Occipital lobe (tissue), 2 donors: ENCODE results near the gene ZNF787. TPM values are rescaled to one million over a fixed set of nuclear protein-coding genes. Genes with fewer than 3 reads are reported as not detected.
A peak's percentile ranks its signal among the peaks of the same experiment; 100 is the strongest.
"Not testable (repeated sequence)": the region's sequence is repeated elsewhere in the genome, so short reads cannot be mapped to it uniquely, and the experiment has no call there.

ENCODE experiments used
- DNase-seq: peaks from one replicate; lab custom pipeline; 2025; lab: John Stamatoyannopoulos, UW
- total RNA-seq: library from RNA; depleted of rRNA; stranded (reverse); fragments of >200 nt; gene quantifications from one replicate; pipeline ENCODE4 v1.2.3, GENCODE V29; 2014

Gene ZNF787
- 14.3 TPM for total RNA-seq

DNA sequence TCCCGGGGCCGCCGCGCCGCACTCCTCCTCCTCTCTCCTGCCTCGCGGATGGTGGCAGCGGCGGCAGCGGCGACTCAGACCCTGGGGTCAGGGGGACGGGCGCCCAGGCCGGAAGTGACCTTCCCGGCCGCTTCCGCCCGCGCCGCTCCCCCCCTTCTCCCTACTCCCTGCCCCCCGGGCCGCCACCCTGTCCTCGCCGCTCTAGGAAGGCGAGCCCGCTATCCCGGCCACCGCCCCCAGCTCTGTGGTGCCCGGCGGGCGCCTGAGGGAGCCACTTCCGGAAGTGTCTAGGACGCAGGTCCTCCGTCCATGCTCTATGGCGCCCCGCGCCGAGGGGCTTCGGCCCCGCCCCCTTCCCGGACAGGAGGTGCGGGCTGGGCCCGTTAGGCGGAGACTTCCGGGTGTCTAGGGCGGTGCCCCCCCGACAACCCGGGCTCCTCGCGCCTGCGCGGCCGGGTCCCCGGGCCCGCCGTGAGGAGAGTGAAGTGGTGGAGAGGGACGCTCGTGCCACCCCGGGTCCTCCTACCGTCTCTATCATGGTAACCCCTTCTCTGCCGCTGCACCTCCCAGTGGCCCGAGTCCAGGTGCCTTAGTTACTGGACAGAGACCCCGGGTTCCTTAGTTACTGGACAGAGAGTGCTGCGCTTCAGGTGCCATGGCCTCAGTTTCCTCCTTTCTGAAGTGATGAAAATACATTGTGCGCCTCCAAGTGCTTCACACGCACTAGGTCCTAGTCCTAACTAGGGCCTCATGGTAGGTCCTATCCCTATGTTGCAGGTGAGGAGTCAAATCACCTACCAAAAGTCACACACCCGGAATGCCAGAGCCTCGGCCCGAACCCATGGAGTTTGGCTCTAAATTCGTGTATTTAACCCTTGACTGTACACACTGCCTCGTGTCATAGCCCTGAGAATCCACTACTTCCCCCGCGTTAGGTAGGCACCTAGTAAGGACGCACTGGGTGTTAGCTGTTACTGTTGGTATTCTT is at the start of gene ZNF787:
Gene ZNF787, minus strand, starts transcription at position 116 of the 988 bp plus-strand sequence. CDS start 18,078 bp downstream, outside the sequence.
- peak; percentile 98 for DNase-seq

DNA sequence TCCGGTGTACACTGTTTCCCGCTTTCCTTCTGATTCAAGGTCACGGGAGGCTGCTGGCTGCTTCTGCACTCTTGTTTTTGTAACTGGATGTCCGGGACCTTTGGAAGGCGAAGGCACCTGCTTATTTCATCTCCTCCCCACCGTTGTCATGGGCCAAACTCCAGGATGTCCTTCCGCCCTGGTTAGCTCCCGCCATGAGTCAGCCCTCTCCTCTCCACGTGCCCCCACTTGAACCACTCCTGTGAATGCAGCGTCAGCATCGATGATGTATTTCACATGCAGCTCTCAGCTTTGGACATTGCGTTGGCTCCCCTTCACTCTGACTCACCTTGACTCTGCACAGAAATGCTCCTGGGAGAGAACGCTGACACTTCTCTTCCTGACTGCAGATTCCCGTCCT is 49.2 kb upstream of the ZNF787 start:
- DNase-seq, result no peak

DNA sequence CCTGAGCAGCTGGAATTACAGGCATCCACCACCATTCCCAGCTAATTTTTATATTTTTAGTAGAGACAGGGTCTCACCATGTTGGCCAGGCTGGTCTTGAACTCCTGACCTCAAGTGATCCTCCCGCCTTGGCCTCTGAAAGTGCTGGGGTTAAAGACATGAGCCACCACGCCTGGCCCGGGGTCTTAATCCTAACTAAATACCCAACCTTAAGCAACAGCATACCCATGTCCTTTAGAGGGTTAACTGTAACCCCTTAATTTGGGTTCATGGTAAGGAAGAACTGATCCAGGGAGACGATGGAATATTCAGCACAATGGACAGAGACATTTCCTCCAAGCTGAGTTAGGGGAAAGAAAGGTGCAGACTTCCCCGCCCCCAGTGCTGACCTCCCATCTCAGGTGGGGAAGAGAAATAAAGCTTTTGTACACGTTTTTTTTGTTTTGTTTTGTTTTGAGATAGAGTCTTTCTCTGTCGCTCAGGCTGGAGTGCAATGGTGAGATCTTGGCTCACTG is 46.0 kb upstream of the ZNF787 start:
- no peak for DNase-seq

DNA sequence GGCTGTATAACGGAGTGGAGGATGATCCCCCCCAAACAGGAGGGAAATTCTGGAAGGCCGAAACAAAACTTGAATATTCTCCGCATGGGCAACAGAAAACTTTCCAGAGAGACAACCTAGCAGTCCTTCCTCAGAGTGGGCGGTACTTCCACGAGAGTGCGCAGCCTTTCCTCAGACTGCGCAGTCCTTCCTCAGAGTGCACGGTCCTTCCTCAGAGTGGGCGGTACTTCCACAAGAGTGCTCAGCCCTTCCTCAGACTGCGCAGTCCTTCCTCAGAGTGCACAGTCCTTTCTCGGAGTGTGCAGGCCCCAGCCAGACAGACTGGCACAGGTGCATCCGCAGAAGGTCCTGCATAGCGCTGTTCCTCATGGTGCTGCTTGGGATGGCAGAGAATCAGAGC is 42.0 kb upstream of the ZNF787 start:
- DNase-seq, result no peak

DNA sequence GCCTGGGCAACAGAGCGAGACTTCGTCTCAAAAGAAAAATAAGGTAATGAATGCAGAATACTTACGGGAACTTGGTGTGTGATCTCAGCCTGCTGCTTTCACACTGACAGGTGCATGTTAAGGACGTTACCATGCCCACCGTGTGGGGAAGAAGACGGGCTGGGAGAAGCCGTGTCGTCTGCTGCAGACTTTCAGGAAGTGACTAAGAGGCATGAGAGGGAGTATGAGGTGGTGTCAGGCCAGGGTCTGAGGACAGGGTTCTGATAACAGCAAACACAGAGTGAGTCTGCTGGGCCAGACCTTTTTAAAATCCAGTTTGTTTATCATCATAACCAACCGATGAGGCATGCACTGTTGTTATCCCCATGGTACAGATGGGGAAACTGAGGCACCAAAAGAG is 41.2 kb upstream of the ZNF787 start:
- no peak for DNase-seq

DNA sequence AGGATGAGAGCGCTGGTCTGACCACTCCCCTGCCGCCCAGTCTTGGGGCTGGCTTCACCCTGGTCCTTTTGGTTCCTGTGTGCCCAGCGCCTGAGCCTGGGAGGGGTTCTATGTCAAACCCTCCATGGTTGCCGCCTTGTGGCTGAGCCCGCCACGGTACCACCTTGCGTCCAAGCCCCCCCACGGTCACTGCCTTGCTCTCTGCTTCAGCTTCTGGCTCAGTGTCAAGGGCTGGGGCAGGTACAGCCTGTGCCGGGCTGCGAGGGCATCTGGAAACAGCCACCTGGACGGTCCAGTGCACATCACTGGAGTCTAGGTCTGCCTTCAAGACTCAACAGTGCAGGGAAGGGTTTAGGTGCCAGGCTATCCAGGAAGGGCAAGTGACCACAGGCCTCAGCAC is 40.4 kb upstream of the ZNF787 start:
- no peak for DNase-seq

DNA sequence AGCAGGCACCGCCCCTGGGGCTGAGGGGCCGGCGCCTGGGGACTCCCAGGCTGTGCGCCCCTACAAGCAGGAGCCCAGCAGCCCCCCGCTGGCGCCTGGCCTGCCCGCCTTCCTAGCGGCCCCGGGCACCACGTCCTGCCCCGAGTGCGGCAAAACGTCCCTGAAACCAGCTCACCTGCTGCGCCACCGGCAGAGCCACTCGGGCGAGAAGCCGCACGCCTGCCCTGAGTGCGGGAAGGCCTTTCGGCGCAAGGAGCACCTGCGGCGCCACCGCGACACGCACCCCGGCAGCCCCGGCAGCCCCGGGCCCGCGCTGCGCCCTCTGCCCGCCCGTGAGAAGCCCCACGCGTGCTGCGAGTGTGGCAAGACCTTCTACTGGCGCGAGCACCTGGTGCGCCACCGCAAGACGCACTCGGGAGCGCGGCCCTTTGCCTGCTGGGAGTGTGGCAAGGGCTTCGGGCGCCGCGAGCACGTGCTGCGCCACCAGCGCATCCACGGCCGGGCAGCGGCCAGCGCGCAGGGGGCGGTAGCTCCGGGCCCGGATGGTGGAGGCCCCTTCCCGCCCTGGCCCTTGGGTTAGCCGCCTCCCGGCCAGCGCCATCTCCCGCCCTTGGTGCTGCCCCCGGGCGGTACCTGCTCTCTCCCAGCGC is 38.7 kb upstream of the ZNF787 start:
- no peak for DNase-seq

DNA sequence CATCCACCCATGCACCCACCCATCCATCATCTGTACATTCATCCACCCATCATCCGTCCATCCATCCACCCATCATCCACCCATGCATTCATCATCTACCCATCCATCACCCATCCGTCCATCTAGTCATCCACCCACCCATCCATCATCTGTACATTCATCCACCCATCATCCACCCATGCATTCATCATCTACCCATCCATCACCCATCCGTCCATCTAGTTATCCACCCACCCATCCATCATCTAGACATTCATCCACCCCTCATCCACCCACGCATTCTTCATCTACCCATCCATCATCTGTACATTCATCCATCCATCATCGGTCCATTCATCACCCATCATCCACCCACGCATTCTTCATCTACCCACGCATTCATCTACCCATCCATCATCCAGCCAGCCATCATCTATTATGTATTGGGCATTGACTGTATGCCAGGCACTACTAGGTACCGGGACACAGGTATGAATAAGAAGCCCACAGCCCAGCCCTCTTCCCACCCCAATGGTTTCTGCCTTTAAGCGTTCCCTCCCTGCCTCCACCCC is 38.0 kb upstream of the ZNF787 start:
- no peak for DNase-seq

DNA sequence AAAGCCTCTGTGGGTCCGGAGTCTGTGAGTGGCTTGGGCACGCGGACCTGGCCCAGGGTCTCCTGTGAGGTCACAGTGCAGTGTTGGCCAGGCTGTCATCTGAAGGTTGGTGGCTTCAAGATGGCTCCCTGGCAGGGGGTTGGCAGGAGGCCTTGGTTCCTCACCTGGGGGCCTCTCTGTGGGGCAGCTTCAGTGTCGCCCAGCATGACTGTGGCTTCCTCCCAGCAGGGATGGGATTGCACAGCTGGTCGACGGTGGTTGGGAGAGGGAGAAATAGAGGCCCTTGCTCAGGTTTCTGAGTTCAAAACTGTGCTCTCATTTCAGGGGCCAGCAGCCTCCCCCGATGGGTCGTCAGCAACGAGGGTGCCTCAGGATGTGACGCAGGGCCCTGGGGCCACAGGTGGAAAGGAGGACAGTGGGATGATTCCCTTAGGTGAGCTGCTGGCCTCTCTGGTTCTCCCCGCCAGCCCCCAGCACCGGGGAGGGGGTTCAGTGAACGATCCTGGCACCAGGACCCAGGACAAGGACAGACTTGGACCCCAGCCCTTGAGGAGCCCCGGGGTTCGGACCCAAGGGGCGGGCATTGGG is 37.2 kb upstream of the ZNF787 start:
- DNase-seq, result no peak

DNA sequence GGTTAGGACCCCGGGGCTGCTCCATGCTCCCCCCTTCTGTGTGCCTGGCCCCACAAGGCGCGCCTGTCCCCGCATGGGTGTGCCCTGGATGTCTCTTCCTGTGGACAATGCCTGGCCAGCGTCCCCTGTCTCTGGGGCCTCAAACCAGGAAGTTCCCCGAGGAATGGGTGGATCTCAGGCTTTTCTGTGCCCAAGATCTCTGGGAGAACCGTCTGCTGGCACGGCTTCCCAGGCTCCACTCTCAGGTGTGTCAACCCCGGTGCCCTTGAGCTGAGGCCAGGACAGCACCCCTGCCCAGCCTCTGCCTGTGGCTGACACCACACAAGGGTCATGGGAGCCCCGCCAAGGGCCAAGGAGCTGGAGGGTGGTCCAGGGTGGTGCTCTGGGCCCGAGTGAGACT is 35.7 kb upstream of the ZNF787 start:
- DNase-seq, result no peak

DNA sequence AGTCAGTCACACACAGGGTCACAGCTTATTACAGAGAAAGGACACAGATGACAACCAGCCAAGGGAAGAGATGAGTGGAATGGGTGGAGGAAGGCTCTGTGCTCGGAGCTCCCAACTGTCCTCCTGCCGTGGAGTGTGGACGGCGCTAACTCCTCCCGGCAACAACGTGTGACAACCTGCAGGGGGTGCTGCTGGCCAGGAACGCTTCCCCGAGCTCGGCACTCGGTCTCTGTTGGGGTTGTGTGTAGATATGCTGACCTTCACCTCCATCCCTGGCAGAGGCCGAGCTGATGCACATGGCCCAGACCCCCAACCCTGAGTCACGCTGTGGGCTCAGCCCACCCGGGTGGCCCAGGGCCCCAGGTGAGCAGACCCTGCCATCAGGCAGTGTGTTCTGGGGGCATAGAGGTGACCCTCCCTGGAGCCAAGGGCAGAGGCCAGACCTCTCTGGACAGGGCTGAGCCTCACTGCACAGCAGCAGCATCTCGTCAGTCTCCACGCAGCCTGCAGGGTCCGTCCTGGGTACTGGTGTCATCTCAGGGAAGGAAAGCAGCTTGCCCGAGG is 34.1 kb upstream of the ZNF787 start:
- no peak for DNase-seq

DNA sequence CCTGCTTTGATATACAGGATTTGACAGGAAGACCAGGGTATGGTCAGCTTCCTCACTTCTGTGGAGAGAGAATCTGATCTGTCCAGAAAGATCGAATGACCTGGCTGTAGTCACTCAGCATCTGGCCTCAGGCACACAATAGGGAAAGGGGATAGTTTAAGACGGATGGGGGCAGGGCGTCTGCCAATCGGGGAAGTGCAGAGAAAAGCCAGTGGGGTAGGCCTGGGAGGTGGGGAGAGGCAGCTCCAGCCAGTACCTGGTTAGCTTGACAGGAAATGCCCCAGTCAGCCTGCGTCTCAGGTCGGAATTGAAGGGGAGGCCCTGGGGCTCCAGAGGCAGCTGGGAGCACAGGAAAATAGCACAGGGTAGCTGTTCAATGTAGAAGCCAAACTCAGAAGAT is 32.4 kb upstream of the ZNF787 start:
- DNase-seq, result no peak

DNA sequence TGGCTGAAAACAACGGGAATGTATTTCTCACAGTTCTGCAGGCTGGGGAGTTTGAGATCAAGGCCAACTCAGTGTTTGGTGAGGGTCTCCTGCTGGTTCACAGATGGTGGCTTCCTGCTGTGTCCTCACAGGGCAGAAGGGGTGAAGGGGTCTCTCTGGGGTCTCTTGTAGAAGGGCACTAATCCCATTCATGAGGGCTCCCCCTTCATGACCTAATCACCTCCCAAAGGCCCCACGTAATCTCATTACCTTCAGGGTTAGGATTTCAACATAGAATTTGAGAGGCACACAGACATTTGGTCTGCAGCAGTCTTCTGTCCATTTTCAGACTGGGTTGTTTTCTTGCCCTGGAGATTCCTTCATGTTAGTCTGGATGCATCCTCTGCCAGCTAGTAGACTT is 31.5 kb upstream of the ZNF787 start:
- DNase-seq, result no peak

DNA sequence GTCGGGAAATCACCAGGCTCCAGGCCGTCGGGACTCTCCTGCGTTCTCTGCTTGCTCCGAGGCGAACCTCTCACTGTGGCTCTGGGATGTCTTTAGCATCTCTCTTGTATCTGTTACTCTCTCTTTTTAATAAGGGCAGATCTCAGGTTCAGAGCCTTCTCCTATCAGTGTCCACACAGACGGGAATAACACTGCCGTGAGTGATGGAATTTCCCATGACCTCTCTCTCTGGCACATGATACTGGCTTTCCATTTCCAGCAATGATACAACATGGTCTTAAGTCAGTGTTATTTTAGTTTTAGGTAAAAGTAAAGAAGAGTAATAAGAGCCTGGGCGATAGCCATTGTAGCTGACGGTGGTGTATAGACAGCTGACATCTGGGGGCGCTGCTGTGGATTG is 29.3 kb upstream of the ZNF787 start:
- no peak for DNase-seq

DNA sequence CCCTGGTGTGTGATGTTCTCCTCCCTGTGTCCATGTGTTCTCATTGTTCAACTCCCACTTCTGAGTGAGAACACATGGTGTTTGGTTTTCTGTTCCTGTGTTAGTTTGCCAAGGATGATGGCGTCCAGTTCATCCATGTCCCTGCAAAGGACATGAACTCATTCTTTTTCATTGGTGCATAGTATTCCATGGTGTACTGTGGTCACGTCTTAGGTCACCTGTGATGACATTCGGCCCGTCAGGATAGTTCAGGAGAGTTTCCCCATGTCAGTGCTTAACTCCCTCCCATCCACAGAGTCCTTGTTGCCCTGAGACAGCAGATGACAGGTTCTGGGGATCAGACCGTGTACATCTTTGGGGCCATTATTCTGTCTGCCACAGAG is 28.6 kb upstream of the ZNF787 start:
- DNase-seq, result no peak

DNA sequence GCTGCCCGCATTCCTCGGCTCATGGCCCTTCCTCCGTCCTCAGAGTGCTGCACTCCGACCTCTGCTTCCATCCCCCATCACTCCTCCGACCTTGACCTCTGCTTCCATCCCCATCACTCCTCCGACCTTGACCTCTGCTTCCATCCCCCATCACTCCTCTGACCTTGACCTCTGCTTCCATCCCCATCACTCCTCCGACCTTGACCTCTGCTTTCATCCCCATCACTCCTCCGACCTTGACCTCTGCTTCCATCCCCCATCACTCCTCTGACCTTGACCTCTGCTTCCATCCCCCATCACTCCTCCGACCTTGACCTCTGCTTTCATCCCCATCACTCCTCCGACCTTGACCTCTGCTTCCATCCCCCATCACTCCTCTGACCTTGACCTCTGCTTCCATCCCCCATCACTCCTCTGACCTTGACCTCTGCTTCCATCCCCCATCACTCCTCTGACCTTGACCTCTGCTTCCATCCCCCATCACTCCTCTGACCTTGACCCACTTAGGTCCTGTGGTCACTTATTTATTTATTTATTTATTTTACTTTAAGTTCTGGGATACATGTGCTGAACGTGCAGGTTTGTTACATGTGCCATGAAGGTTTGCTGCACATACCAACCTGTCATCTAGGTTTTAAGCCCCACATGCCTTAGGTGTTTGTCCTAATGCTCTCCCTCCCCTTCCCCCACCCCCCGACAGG is 28.0 kb upstream of the ZNF787 start:
- not testable (repeated sequence) for DNase-seq

DNA sequence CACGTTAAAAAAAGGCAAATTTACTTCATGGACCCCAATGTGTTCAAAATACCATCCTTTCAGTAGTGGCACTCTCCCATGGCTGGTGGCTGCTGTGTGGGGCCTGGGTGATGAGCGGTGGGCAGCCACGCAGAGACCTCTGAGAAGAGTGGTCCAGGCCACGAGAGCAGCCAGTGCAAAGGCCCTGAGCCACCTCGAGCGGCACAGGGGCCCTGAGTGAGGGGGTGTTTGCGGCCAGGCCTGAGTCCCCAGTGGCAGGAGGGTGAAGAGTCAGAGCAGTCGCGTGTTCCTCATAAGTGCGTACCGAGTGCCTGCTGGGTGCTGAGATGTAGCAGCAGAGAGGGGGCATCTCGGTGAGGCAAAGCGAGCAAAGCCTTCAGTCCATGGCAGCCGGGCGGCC is 27.0 kb upstream of the ZNF787 start:
- DNase-seq, result no peak

DNA sequence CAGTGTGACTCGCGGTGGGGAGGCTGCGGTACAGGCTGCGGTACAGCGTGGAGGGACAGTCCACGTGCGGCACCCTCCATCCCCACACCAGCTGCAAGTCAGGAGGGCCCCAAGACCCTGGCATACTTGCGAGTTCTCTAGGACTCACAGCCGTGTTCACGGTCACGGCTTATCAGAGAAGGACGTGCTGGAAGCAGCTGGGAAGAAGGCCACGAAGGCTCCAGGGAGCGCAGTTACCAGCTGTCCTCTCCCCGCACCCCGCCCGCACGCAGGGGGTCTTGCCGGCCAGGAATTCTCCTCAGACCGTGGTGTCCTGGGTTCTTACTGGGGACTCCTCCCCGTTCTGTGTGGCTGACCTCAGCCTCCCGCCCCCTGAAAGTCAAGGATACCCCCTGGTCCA is 26.2 kb upstream of the ZNF787 start:
- no peak for DNase-seq

DNA sequence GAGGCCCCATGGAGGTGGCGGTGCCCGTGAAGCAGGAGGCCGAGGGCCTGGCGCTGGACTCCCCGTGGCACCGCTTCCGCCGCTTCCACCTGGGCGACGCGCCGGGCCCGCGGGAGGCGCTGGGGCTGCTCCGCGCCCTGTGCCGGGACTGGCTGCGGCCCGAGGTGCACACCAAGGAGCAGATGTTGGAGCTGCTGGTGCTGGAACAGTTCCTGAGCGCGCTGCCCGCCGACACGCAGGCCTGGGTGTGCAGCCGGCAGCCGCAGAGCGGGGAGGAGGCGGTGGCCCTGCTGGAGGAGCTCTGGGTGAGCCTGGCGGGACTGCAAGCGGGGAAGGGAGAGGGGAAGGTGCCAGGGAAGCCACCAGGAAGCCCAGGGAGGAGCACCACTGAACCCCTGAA is 25.8 kb upstream of the ZNF787 start:
- no peak for DNase-seq

DNA sequence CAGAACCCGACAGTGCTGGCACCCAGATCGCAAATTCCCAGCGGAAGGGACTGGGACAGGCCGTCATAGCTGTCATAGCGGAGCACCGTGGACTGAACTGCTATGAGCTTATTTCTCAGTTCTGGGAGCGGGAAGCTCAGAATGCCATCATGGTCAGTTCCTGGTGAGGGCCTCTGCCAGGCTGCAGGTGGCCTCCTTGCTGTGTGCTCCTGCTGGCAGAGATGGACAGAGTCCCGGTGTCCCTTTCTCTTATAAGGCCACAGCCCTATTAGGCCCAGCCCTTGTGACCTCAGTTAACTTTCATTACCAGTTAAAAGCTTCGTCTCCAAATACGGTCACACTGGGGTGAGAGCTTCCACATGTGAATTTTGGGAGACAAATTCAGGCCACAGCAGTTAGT is 24.6 kb upstream of the ZNF787 start:
- DNase-seq, result no peak

DNA sequence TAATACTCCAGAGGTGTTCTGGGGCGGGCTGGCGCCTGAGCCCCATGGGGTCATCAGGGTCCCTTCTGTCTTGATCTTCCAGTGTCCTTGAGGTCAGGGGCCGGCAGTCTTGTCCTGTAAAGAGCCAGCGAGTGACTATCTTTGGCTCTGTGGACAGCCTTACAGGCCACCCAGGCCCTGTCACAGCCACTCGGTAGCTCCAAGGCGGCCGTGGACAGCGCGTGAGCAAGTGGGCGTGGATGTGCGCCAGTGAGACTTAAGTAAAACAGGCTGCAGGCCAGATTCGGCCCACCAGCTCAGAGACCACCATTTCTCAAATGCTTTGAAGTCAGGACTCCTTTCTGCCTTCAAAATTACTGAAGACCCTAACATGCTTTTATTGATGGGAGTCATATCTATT is 23.7 kb upstream of the ZNF787 start:
- no peak for DNase-seq
